ENCODE results near the gene CAP1.

GRCh38 chr1:40102896-40103295 lies 62.4 kb downstream of the CAP1 start:
- no peak for TF ChIP-seq RAD21 (IDR thresholded peaks at IDR 0.05; ENCODE audit: low read depth)
- TF ChIP-seq FOXM1 (IDR thresholded peaks at IDR 0.05; ENCODE audit: borderline replicate concordance, low read depth), result no peak
- TF ChIP-seq EP300 (IDR thresholded peaks at IDR 0.05; ENCODE audit: borderline replicate concordance), result no peak
- no peak for TF ChIP-seq MAX (IDR thresholded peaks at IDR 0.05)
- TF ChIP-seq NFIC (IDR thresholded peaks at IDR 0.05), result no peak
- no peak for TF ChIP-seq ZBTB7A (IDR thresholded peaks at IDR 0.05; ENCODE audit: low read depth)
- TF ChIP-seq TAF1 (IDR thresholded peaks at IDR 0.05; ENCODE audit: low read depth), result no peak

Data from Ishikawa (cell line).